Measurements from ENCODE around the gene NPAS3.

The NPAS3 gene

GRCh38 chr14:33849455-33849801 is 910.7 kb downstream of the NPAS3 start:
- DNase-seq, result no peak

GRCh38 chr14:33850826-33851225 is 912.1 kb downstream of the NPAS3 start:
- DNase-seq, result no peak

GRCh38 chr14:33851366-33851765 is 912.7 kb downstream of the NPAS3 start:
- DNase-seq, result no peak

- DNase-seq, result no peak
Measured at GRCh38 chr14:33851931-33852330, 913.3 kb downstream of the NPAS3 start.

All from NCI-H774 (cell line).